Gastroesophageal sphincter (tissue), 3 donors: ENCODE results near the gene MINDY2.

Source experiments
- EP300 ChIP-seq: sonication (generic); formaldehyde crosslinking; IDR thresholded peaks from one replicate; pipeline ENCODE4 v1.6.1; 2017; ENCODE audit warnings: antibody characterized with exemption, mild to moderate bottlenecking
- POLR2A ChIP-seq, 2 donors: fragments of 450-650 bp; IDR thresholded peaks; one replicate each; pipeline ENCODE4 v1.6.1; 2017; ENCODE audit warnings: antibody characterized with exemption in 2 of 2, mild to moderate bottlenecking in 2 of 2, moderate library complexity in 1 of 2
- POLR2AphosphoS5 ChIP-seq: sonication (generic); formaldehyde crosslinking; IDR thresholded peaks from one replicate; pipeline ENCODE4 v1.6.1; 2017; ENCODE audit warnings: antibody characterized with exemption
- TF ChIP-seq, protein P1 (sequence below), 4 experiments: fragments of 200-600 bp in 2 of 4; fragments of 450-650 bp in 2 of 4; sonication (generic) in 1 of 4; IDR thresholded peaks; one replicate each; pipeline ENCODE4 v1.5.1; 2017 to 2019; ENCODE audit warnings: antibody characterized with exemption in 4 of 4, mild to moderate bottlenecking in 2 of 4, moderate library complexity in 2 of 4

DNA sequence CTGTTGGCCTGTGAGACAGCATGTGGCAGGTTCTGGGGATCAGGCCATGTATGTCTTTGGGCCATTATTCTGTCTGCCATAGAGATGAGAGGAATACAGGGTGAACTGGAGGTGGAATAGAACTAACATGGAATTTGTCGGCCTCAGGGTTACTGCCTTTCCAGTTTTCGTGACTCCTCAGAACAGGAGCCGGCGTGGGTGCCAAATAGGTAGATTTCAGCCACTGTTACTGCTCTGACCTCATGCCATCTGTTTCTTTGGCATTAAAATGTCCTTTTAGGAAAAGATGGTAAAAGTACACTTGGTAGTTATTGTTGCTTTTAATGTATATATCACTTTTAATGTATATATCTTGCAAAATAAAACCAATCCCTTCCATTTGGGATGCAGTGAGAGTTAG, 96.8 kb downstream of the MINDY2 start:
- TF ChIP-seq POLR2A (IDR thresholded peaks at IDR 0.05) = no peak
- TF ChIP-seq, protein P1, sequence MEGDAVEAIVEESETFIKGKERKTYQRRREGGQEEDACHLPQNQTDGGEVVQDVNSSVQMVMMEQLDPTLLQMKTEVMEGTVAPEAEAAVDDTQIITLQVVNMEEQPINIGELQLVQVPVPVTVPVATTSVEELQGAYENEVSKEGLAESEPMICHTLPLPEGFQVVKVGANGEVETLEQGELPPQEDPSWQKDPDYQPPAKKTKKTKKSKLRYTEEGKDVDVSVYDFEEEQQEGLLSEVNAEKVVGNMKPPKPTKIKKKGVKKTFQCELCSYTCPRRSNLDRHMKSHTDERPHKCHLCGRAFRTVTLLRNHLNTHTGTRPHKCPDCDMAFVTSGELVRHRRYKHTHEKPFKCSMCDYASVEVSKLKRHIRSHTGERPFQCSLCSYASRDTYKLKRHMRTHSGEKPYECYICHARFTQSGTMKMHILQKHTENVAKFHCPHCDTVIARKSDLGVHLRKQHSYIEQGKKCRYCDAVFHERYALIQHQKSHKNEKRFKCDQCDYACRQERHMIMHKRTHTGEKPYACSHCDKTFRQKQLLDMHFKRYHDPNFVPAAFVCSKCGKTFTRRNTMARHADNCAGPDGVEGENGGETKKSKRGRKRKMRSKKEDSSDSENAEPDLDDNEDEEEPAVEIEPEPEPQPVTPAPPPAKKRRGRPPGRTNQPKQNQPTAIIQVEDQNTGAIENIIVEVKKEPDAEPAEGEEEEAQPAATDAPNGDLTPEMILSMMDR (IDR thresholded peaks at IDR 0.05) = no peak
- no peak for TF ChIP-seq POLR2AphosphoS5
- no peak for TF ChIP-seq EP300
